HEK293 (cell line): ENCODE measurements around the gene DICER1.

Experiments used
- ATF2 ChIP-seq: fragments of 450-650 bp; formaldehyde crosslinking; IDR thresholded peaks from 2 replicates; pipeline ENCODE4 v1.5.1; 2016; ENCODE audit warnings: missing biosample characterization, missing genetic modification characterization, low read depth
- CTCF ChIP-seq: fragments of 450-650 bp; formaldehyde crosslinking; IDR thresholded peaks from 2 replicates; pipeline ENCODE4 v1.5.1; 2016; ENCODE audit warnings: missing biosample characterization, missing genetic modification characterization
- PBX3 ChIP-seq: sonication (generic); formaldehyde crosslinking; IDR thresholded peaks from 2 replicates; pipeline ENCODE4 v1.8.1; 2022; ENCODE audit warnings: mild to moderate bottlenecking, moderate library complexity, missing genetic modification reagents
- ZNF530 ChIP-seq: fragments of 450-650 bp; formaldehyde crosslinking; IDR thresholded peaks from 2 replicates; pipeline ENCODE4 v1.5.1; 2016; ENCODE audit warnings: low read depth, missing biosample characterization, missing genetic modification characterization
- ZNF626 ChIP-seq: fragments of 450-650 bp; sonication (Bioruptor Pico); formaldehyde crosslinking; IDR thresholded peaks from 2 replicates; pipeline ENCODE4 v1.5.1; 2018; ENCODE audit warnings: missing biosample characterization, missing genetic modification characterization, inconsistent platforms
- ZNF629 ChIP-seq: fragments of 450-650 bp; formaldehyde crosslinking; IDR thresholded peaks from 2 replicates; pipeline ENCODE4 v1.5.1; 2017; ENCODE audit warnings: missing biosample characterization, missing genetic modification characterization
- ZSCAN30 ChIP-seq: fragments of 450-650 bp; IDR thresholded peaks from 2 replicates; pipeline ENCODE4 v1.5.1; 2018; ENCODE audit warnings: missing biosample characterization, mild to moderate bottlenecking, missing genetic modification characterization, moderate library complexity

GRCh38 chr14:95182379-95182778 lies 25.1 kb upstream of the DICER1 start:
- TF ChIP-seq CTCF (tag by site-specific recombination) (no peak), ZNF629 (no peak), ZNF626 (no peak), ATF2 (tag by site-specific recombination) (no peak), ZNF530 (tag by site-specific recombination) (no peak), PBX3 (CRISPR knock-in tag) (no peak), ZSCAN30 (tag by site-specific recombination) (no peak)
